H1 (cell line): Measurements from ENCODE around the gene ANXA4. TPM values are rescaled to one million over a fixed set of nuclear protein-coding genes. Genes with fewer than 3 reads are reported as not detected.

Source experiments
- CTCF ChIA-PET: fragments of 300-600 bp; sonication (Branson Sonifier 250); formaldehyde crosslinking; loops from one replicate; lab custom pipeline; 2021; ENCODE audit not compliant: partially characterized antibody; lab: Charles Lee
- POLR2A ChIA-PET: fragments of 300-600 bp; sonication (Branson Sonifier 250); formaldehyde crosslinking; loops from one replicate; lab custom pipeline; 2021; ENCODE audit warnings: inconsistent platforms; ENCODE audit not compliant: partially characterized antibody; lab: Charles Lee
- DNase-seq, 2 experiments: peaks; one replicate each; pipeline versions ENCODE4 v3.0.0 to v3.0.0-alpha.2; 2010 to 2022; ENCODE audit warnings: low spot score in 2 of 2, low read depth in 1 of 2, mixed read lengths in 1 of 2
- FAIRE-seq: peaks from 2 replicates; lab custom pipeline; 2011; peaks lifted over from hg19 to GRCh38; lab: Jason Lieb, UNC
- H2AFZ ChIP-seq: 2 replicates; pipeline ENCODE4 v1.8.1; 2012; ENCODE audit warnings: low read length, inconsistent platforms
- H2AK5ac ChIP-seq: 2 replicates; pipeline ENCODE4 v1.6.1; 2013; ENCODE audit warnings: low read depth, low read length
- H2BK120ac ChIP-seq: replicated peaks from 2 replicates; pipeline ENCODE3; 2013; ENCODE audit warnings: low read depth, low read length, inconsistent platforms
- H2BK12ac ChIP-seq: 2 replicates; pipeline ENCODE4 v1.6.1; 2013; ENCODE audit warnings: low read depth, low read length
- H2BK15ac ChIP-seq: 2 replicates; pipeline ENCODE4 v1.6.1; 2013; ENCODE audit warnings: low read length
- H2BK20ac ChIP-seq: 2 replicates; pipeline ENCODE4 v1.6.1; 2013; ENCODE audit warnings: low read length
- H2BK5ac ChIP-seq: 2 replicates; pipeline ENCODE4 v1.6.1; 2013; ENCODE audit warnings: low read depth, low read length
- H3K14ac ChIP-seq: 2 replicates; pipeline ENCODE4 v1.6.1; 2013; ENCODE audit warnings: inconsistent platforms; ENCODE audit not compliant: insufficient read length
- H3K18ac ChIP-seq: 2 replicates; pipeline ENCODE4 v1.6.1; 2013; ENCODE audit warnings: low read length; ENCODE audit errors: extremely low read depth
- H3K23ac ChIP-seq: 2 replicates; pipeline ENCODE4 v1.6.1; 2013; ENCODE audit warnings: inconsistent platforms; ENCODE audit not compliant: insufficient read length
- H3K23me2 ChIP-seq: 2 replicates; pipeline ENCODE4 v1.6.1; 2013; ENCODE audit warnings: low read depth, low read length
- H3K27ac ChIP-seq: 2 replicates; pipeline ENCODE4 v1.6.1; 2011; ENCODE audit warnings: low read depth, low read length, inconsistent platforms
- H3K27me3 ChIP-seq, 4 experiments: replicated peaks in 1 of 4; 1 replicate in 1 of 4; 2 replicates in 3 of 4; pipeline versions ENCODE4 v1.6.1 to v1.8.1; 2011 to 2013; ENCODE audit warnings: low read length in 3 of 4, mild to moderate bottlenecking in 3 of 4, inconsistent platforms in 2 of 4, mixed read lengths in 2 of 4, moderate library complexity in 1 of 4; ENCODE audit not compliant: control insufficient read depth in 3 of 4, insufficient read depth in 3 of 4; ENCODE audit errors: extremely low read depth in 1 of 4
- H3K36me3 ChIP-seq, 4 experiments: 2 replicates each; pipeline versions ENCODE4 v1.6.1 to v1.8.1; 2011 to 2013; ENCODE audit warnings: mild to moderate bottlenecking in 4 of 4, low read length in 3 of 4, moderate library complexity in 2 of 4, control low read depth in 1 of 4, inconsistent platforms in 1 of 4; ENCODE audit not compliant: insufficient read depth in 4 of 4, control insufficient read depth in 2 of 4
- H3K4ac ChIP-seq: replicated peaks from 2 replicates; pipeline ENCODE3; 2013; ENCODE audit warnings: low read length, low read depth, mixed read lengths, inconsistent platforms; ENCODE audit not compliant: insufficient read length
- H3K4me1 ChIP-seq, 4 experiments: replicated peaks in 1 of 4; 1 replicate in 1 of 4; 2 replicates in 3 of 4; pipeline versions ENCODE4 v1.6.1 to v1.8.1; 2011 to 2013; ENCODE audit warnings: low read length in 3 of 4, inconsistent platforms in 2 of 4, mixed read lengths in 1 of 4; ENCODE audit not compliant: insufficient read depth in 4 of 4, control insufficient read depth in 3 of 4
- H3K4me2 ChIP-seq, 2 experiments: 2 replicates each; pipeline versions ENCODE4 v1.6.1 to v1.8.1; 2011 to 2013; ENCODE audit warnings: low read depth in 2 of 2, low read length in 2 of 2, control low read depth in 1 of 2, inconsistent platforms in 1 of 2, mild to moderate bottlenecking in 1 of 2; ENCODE audit not compliant: insufficient read depth in 1 of 2
- H3K4me3 ChIP-seq, 4 experiments: fragments of 200-600, 300-600 bp in 1 of 4; sonication (generic), shearing (Covaris generic), sonication (Bioruptor Twin) in 1 of 4; 2 replicates each; pipeline versions ENCODE4 v1.5.1 to v1.8.1; 2011 to 2016; ENCODE audit warnings: low read length in 4 of 4, low read depth in 3 of 4, control low read depth in 2 of 4, inconsistent platforms in 2 of 4, mild to moderate bottlenecking in 2 of 4, mixed read lengths in 1 of 4, moderate library complexity in 1 of 4; ENCODE audit not compliant: insufficient read depth in 2 of 4; ENCODE audit errors: extremely low read depth in 1 of 4
- H3K56ac ChIP-seq: replicated peaks from 2 replicates; pipeline ENCODE3; 2013; ENCODE audit warnings: low read depth, mild to moderate bottlenecking, mixed read lengths, low read length, inconsistent platforms; ENCODE audit not compliant: insufficient read length
- H3K79me1 ChIP-seq: 2 replicates; pipeline ENCODE4 v1.6.1; 2013; ENCODE audit warnings: low read depth, low read length, control low read depth
- H3K79me2 ChIP-seq, 2 experiments: 2 replicates each; pipeline versions ENCODE4 v1.6.1 to v1.8.1; 2012 to 2013; ENCODE audit warnings: low read length in 2 of 2, mild to moderate bottlenecking in 2 of 2, inconsistent platforms in 1 of 2; ENCODE audit not compliant: insufficient read depth in 2 of 2, control insufficient read depth in 1 of 2
- H3K9ac ChIP-seq, 4 experiments: replicated peaks in 1 of 4; 1 replicate in 1 of 4; 2 replicates in 3 of 4; pipeline versions ENCODE4 v1.6.1 to v1.8.1; 2011 to 2013; ENCODE audit warnings: low read depth in 3 of 4, low read length in 3 of 4, control low read depth in 2 of 4, mild to moderate bottlenecking in 2 of 4, moderate library complexity in 2 of 4, inconsistent platforms in 1 of 4; ENCODE audit errors: extremely low read depth in 1 of 4
- H3K9me3 ChIP-seq, 2 experiments: 2 replicates each; pipeline versions ENCODE4 v1.6.1 to v1.8.1; 2012 to 2013; ENCODE audit warnings: mild to moderate bottlenecking in 2 of 2, moderate library complexity in 2 of 2, control low read depth in 1 of 2, inconsistent platforms in 1 of 2, low read depth in 1 of 2, low read length in 1 of 2, mixed read lengths in 1 of 2; ENCODE audit not compliant: insufficient read depth in 2 of 2
- H4K20me1 ChIP-seq, 2 experiments: replicated peaks in 1 of 2; 2 replicates each; pipeline versions ENCODE3 to v1.8.1; 2011 to 2013; ENCODE audit warnings: inconsistent platforms in 2 of 2, low read length in 2 of 2, mild to moderate bottlenecking in 1 of 2; ENCODE audit not compliant: insufficient read depth in 2 of 2, control insufficient read depth in 1 of 2
- H4K5ac ChIP-seq: 2 replicates; pipeline ENCODE4 v1.6.1; 2013; ENCODE audit warnings: low read length, low read depth, mixed read lengths, inconsistent platforms; ENCODE audit not compliant: insufficient read length
- H4K8ac ChIP-seq: 2 replicates; pipeline ENCODE4 v1.8.0; 2013; ENCODE audit warnings: mild to moderate bottlenecking, moderate library complexity, low read length, inconsistent platforms; ENCODE audit not compliant: insufficient read depth; ENCODE audit errors: extremely low read depth
- H4K91ac ChIP-seq: replicated peaks from 2 replicates; pipeline ENCODE3; 2013; ENCODE audit warnings: low read length, mixed read lengths, inconsistent platforms; ENCODE audit not compliant: insufficient read length
- CBX5 ChIP-seq: fragments of 300-800, 300-1000 bp; sonication (generic); IDR thresholded peaks from 2 replicates; pipeline ENCODE4 v1.7.1; 2016; ENCODE audit warnings: antibody characterized with exemption, low read length, low read depth
- E2F6 ChIP-seq: IDR thresholded peaks from 2 replicates; pipeline ENCODE4 v1.6.1; 2012; ENCODE audit warnings: inconsistent platforms
- HDAC2 ChIP-seq, 2 experiments: fragments of 300-600 bp in 1 of 2; sonication (generic) in 1 of 2; IDR thresholded peaks; 2 replicates each; pipeline ENCODE4 v1.6.1; 2011 to 2012; ENCODE audit warnings: low read depth in 2 of 2, low read length in 2 of 2, mild to moderate bottlenecking in 2 of 2, moderate library complexity in 2 of 2, borderline replicate concordance in 1 of 2, inconsistent platforms in 1 of 2
- HDAC6 ChIP-seq: IDR thresholded peaks from one replicate; pipeline ENCODE4 v1.7.1; 2012; ENCODE audit warnings: low read depth, mild to moderate bottlenecking, inconsistent platforms, low read length, moderate library complexity
- SP2 ChIP-seq: IDR thresholded peaks from 2 replicates; pipeline ENCODE4 v1.6.1; 2012; ENCODE audit warnings: mild to moderate bottlenecking, low read length, inconsistent platforms
- TAF7 ChIP-seq: optimal IDR thresholded peaks from 2 replicates; pipeline ENCODE3; 2011; ENCODE audit warnings: low read depth, mild to moderate bottlenecking, inconsistent platforms, low read length, moderate library complexity, borderline replicate concordance
- WGBS, 2 experiments: shearing (Covaris generic) in 1 of 2; methylation state at CpG; one replicate each; pipeline versions ENCODE4 v1.1.6 to v1.1.7; 2013 to 2015; ENCODE audit warnings: low lambda C conversion rate in 2 of 2, mixed read lengths in 2 of 2, inconsistent platforms in 1 of 2, low coverage in 1 of 2, missing lambda C conversion rate in 1 of 2; ENCODE audit not compliant: insufficient replicate concordance in 2 of 2, insufficient coverage in 1 of 2, insufficient read length in 1 of 2; ENCODE audit errors: extremely low coverage in 1 of 2, missing lambda C conversion rate in 1 of 2; 5-methylcytosine and 5-hydroxymethylcytosine counted together
- polyA plus RNA-seq, 7 experiments: library from polyadenylated mRNA; depleted of rRNA in 3 of 7; stranded (reverse) in 5 of 7; unstranded in 2 of 7; fragments of >200 nt in 5 of 7; fragments of 200-250 nt in 2 of 7; gene quantifications; 1 replicate in 5 of 7; 2 replicates in 1 of 7; 4 replicates in 1 of 7; pipeline versions ENCODE4 v1.2.1 to v1.2.3, GENCODE V29; 2011 to 2013; ENCODE audit warnings: missing spikeins in 2 of 7, mixed read lengths in 2 of 7
- total RNA-seq: library from RNA; stranded (reverse); fragmentation: NEBNext Ultra II Directional; extraction: Animal tissue kit (Norgen Biotek cat#: 25700); gene quantifications from 2 replicates; pipeline ENCODE4 v1.2.1, GENCODE V29; 2021

Gene ANXA4
- total and polyA plus RNA-seq, 2 of the 8 experiments (the other 6 are each of a cell fraction or from before 2014, with no cell fraction given), result 9.4 to 17.6 TPM

GRCh38 chr2:69774984-69775982 is 33.3 kb downstream of the ANXA4 start:
- Histone ChIP-seq H3K36me3 (no peaks in the 10 kb centered on the region), H3K23ac (no peak overlapping the region), H3K4me2 (no peak overlapping the region), H2AK5ac (no peak overlapping the region), H3K18ac (no peak overlapping the region; the same call in 1 of the 2 replicates), H2BK5ac (no peak overlapping the region; the same call in 1 of the 2 replicates), H2AFZ (no peak overlapping the region), H3K27ac (no peak overlapping the region), H3K27me3 (no peaks in the 10 kb centered on the region), H3K56ac (no peak overlapping the region), H4K5ac (no peak overlapping the region), H4K8ac (no peak overlapping the region), H3K14ac (no peak overlapping the region), H3K79me1 (no peaks in the 10 kb centered on the region), H3K23me2 (no peaks in the 10 kb centered on the region), H2BK120ac (no peak overlapping the region), H3K4me1 (peaks cover 0 to 13% (median 11%) of the 10 kb centered on the region in 4 experiments; a peak in 6 of 7 replicates), H3K4me3 (no peak overlapping the region), H2BK12ac (no peak overlapping the region), H3K9ac (no peak overlapping the region), H2BK15ac (peak overlapping the region; percentile 34; the same call in 1 of the 2 replicates), H4K20me1 (no peaks in the 10 kb centered on the region), H2BK20ac (no peak overlapping the region), H4K91ac (no peak overlapping the region), H3K79me2 (no peaks in the 10 kb centered on the region), H3K9me3 (no peaks in the 10 kb centered on the region), H3K4ac (no peak overlapping the region)
- ChIA-PET POLR2A (interaction anchor here (1.7 to 2.7 kb wide), 2 partner anchors 13 to 34 kb away, joined by 5 to 8 read pairs; partner anchors contain the start of gene ANXA4), CTCF (interaction anchor here (0.6 to 3.9 kb wide), 6 partner anchors 9 to 756 kb away, joined by 3 to 16 read pairs (median 4); no protein-coding TSS in a partner anchor)
- FAIRE-seq (no peak), DNase-seq (no peak)
- 92% methylated on average over 7 of the region's 7 CpGs; no CpG with 5 or more reads in 1 of the 2 experiments for WGBS, 2 experiments
- TF ChIP-seq SP2 (no peak), HDAC2 (IDR thresholded peaks at IDR 0.05; ENCODE audit: borderline replicate concordance in 1 of 2, low read depth in 2 of 2, low read length in 2 of 2) (no peak), E2F6 (no peak), CBX5 (no peak), HDAC6 (no peak), TAF7 (no peak)
